A549 (cell line): ENCODE results near the gene CD37. TPM values are rescaled to one million over a fixed set of nuclear protein-coding genes. Genes with fewer than 3 reads are reported as not detected.

Experiments
- ATAC-seq, 2 experiments: fragments of 200-7000 bp in 1 of 2; fragments of >200 bp in 1 of 2; cut with Nextera tagmentation in 1 of 2; cut with Tn5 transposase in 1 of 2; 3 replicates each; pipeline versions ENCODE4 v1.8.0 to v1.9.1; 2018 to 2020; ENCODE audit warnings: mild to moderate bottlenecking in 1 of 2, moderate library complexity in 1 of 2
- CTCF ChIA-PET: fragments of 300-600 bp; sonication (Branson Sonifier 250); formaldehyde crosslinking; extraction: SDS; loops from one replicate; lab custom pipeline; 2021; ENCODE audit warnings: antibody characterized with exemption, inconsistent platforms; lab: Yijun Ruan, JAX
- POLR2A ChIA-PET: fragments of 350-600 bp; formaldehyde crosslinking; extraction: SDS; loops from one replicate; lab custom pipeline; 2021; ENCODE audit warnings: antibody characterized with exemption, inconsistent platforms; lab: Yijun Ruan, JAX
- DNase-seq, 2 experiments: peaks; one replicate each; pipeline versions ENCODE4 v3.0.0 to v3.0.0-alpha.2; 2011 to 2016; ENCODE audit warnings: low read depth in 1 of 2, low spot score in 1 of 2
- FAIRE-seq: peaks from 2 replicates; lab custom pipeline; 2011; peaks lifted over from hg19 to GRCh38; lab: Jason Lieb, UNC
- H3K27ac ChIP-seq, 2 experiments: fragments of >200 bp; sonication (Bioruptor Twin); formaldehyde crosslinking; 3 replicates each; pipeline ENCODE4 v1.5.1; 2016 to 2017
- H3K4me1 ChIP-seq: fragments of >200 bp; sonication (Bioruptor Twin); formaldehyde crosslinking; 3 replicates; pipeline ENCODE4 v1.6.1; 2016
- H3K4me2 ChIP-seq: fragments of >200 bp; sonication (Bioruptor Twin); formaldehyde crosslinking; 3 replicates; pipeline ENCODE4 v1.6.1; 2016
- H3K4me3 ChIP-seq: fragments of >200 bp; sonication (Bioruptor Twin); formaldehyde crosslinking; 3 replicates; pipeline ENCODE4 v1.5.1; 2016
- H3K9me3 ChIP-seq: fragments of >200 bp; sonication (Bioruptor Twin); formaldehyde crosslinking; 3 replicates; pipeline ENCODE4 v1.6.1; 2016
- RARB ChIP-seq: fragments of 250-450 bp; sonication (Bioruptor Pico); IDR thresholded peaks from 2 replicates; pipeline ENCODE4 v1.8.0; 2021; ENCODE audit warnings: mild to moderate bottlenecking, moderate library complexity
- whole genome bisulfite sequencing: methylation state at CpG from one replicate; pipeline ENCODE4 v1.1.6; 2017; ENCODE audit errors: missing lambda C conversion rate; 5-methylcytosine and 5-hydroxymethylcytosine counted together
- polyA plus RNA-seq, 4 experiments: library from polyadenylated mRNA; depleted of rRNA in 3 of 4; stranded (reverse); fragments of >200 nt; fragmentation: RNase III in 1 of 4; extraction: RNeasy Plus Mini Kit Qiagen cat#74134 plus additional on column Dnase treatment in 1 of 4; gene quantifications; 2 replicates in 3 of 4; 3 replicates in 1 of 4; pipeline ENCODE4 v1.2.3, GENCODE V29; 2011 to 2017
- small RNA-seq, 6 experiments: library from RNA; depleted of rRNA; stranded (forward); fragments of <200 nt; gene quantifications; one replicate each; pipeline ENCODE3, GENCODE V24; 2012

CD37 gene
- polyA plus RNA-seq, 2 of the 4 experiments (the other 2 are of a cell fraction), result 0.13 TPM; not detected in 1

- FAIRE-seq, result no peak
- Histone ChIP-seq H3K27ac (no peak overlapping the region), H3K9me3 (no peaks in the 10 kb centered on the region), H3K4me2 (no peak overlapping the region), H3K4me1 (0 out of 3 replicates have a peak, but pooled peaks cover 3% of the 10 kb centered on the region), H3K4me3 (no peak overlapping the region)
- no peak for DNase-seq
- no peak for ATAC-seq
- no peak for TF ChIP-seq RARB (CRISPR knock-in tag)
- POLR2A ChIA-PET, result no interaction called here
- CTCF ChIA-PET, result interaction anchor here (1.2 to 10.9 kb wide), 8 partner anchors 11 to 594 kb away, joined by 3 to 244 read pairs (median 63); partner anchors contain the start of genes ALDH16A1, GFY, PIH1D1 and PTH2
- WGBS, result 85% methylated on average over 10 of the region's 20 CpGs
These were observed 54.2 kb downstream of the CD37 start for GRCh38 chr19:49389406-49389805.

Small RNAs within 50 kb of the gene (small RNA-seq; reads per million reads assigned to genes)
- 0 reads per million in 6 experiments for gene MIR4324

Other genes with a start within 250 kb of the CD37 start
- gene SNRNP70, start 250.0 kb upstream of the CD37 start, polyA plus RNA-seq (2011; rRNA removed), result 214 and 220 TPM in 2 replicates
- gene SNRNP70, start 250.0 kb upstream of the CD37 start, polyA plus RNA-seq (2017; fragmentation: RNase III; extraction: RNeasy Plus Mini Kit Qiagen cat#74134 plus additional on column Dnase treatment), result 338 to 350 TPM (median 342 TPM) in 3 replicates
- 4.6 and 5.4 TPM in 2 replicates for gene LIN7B, start 221.0 kb upstream of the CD37 start, polyA plus RNA-seq (2011; rRNA removed)
- gene LIN7B, start 221.0 kb upstream of the CD37 start, polyA plus RNA-seq (2017; fragmentation: RNase III; extraction: RNeasy Plus Mini Kit Qiagen cat#74134 plus additional on column Dnase treatment), result 7.1 to 8.3 TPM (median 8.0 TPM) in 3 replicates
- 1.4 and 1.8 TPM in 2 replicates for gene C19orf73, start 216.3 kb upstream of the CD37 start, polyA plus RNA-seq (2011; rRNA removed)
- 1.7 to 2.2 TPM (median 1.7 TPM) in 3 replicates for gene C19orf73, start 216.3 kb upstream of the CD37 start, polyA plus RNA-seq (2017; fragmentation: RNase III; extraction: RNeasy Plus Mini Kit Qiagen cat#74134 plus additional on column Dnase treatment)
- gene PPFIA3, start 215.9 kb upstream of the CD37 start, polyA plus RNA-seq (2011; rRNA removed), result 2.5 and 3.2 TPM in 2 replicates
- gene PPFIA3, start 215.9 kb upstream of the CD37 start, polyA plus RNA-seq (2017; fragmentation: RNase III; extraction: RNeasy Plus Mini Kit Qiagen cat#74134 plus additional on column Dnase treatment), result 6.5 to 8.0 TPM (median 7.3 TPM) in 3 replicates
- gene HRC, start 180.0 kb upstream of the CD37 start, polyA plus RNA-seq (2011; rRNA removed), result 0.04 TPM in 1 of 2 replicates, not detected in the other
- 0.04 to 0.05 TPM in 2 of 3 replicates, not detected in the other for gene HRC, start 180.0 kb upstream of the CD37 start, polyA plus RNA-seq (2017; fragmentation: RNase III; extraction: RNeasy Plus Mini Kit Qiagen cat#74134 plus additional on column Dnase treatment)
- gene TRPM4, start 177.6 kb upstream of the CD37 start, polyA plus RNA-seq (2011; rRNA removed), result 4.7 and 4.9 TPM in 2 replicates
- gene TRPM4, start 177.6 kb upstream of the CD37 start, polyA plus RNA-seq (2017; fragmentation: RNase III; extraction: RNeasy Plus Mini Kit Qiagen cat#74134 plus additional on column Dnase treatment), result 8.4 to 9.4 TPM (median 9.1 TPM) in 3 replicates
- 5.9 and 8.6 TPM in 2 replicates for gene SLC6A16, start 10.2 kb upstream of the CD37 start, polyA plus RNA-seq (2011; rRNA removed)
- gene SLC6A16, start 10.2 kb upstream of the CD37 start, polyA plus RNA-seq (2017; fragmentation: RNase III; extraction: RNeasy Plus Mini Kit Qiagen cat#74134 plus additional on column Dnase treatment), result 2.4 to 3.2 TPM (median 3.2 TPM) in 3 replicates
- 15.9 and 20.3 TPM in 2 replicates for gene TEAD2, start 27.0 kb downstream of the CD37 start, polyA plus RNA-seq (2011; rRNA removed)
- gene TEAD2, start 27.0 kb downstream of the CD37 start, polyA plus RNA-seq (2017; fragmentation: RNase III; extraction: RNeasy Plus Mini Kit Qiagen cat#74134 plus additional on column Dnase treatment), result 19.0 to 26.3 TPM (median 25.3 TPM) in 3 replicates
- gene DKKL1, start 28.5 kb downstream of the CD37 start, polyA plus RNA-seq (2011; rRNA removed), result 0.53 and 0.91 TPM in 2 replicates
- 0.26 to 0.68 TPM (median 0.37 TPM) in 3 replicates for gene DKKL1, start 28.5 kb downstream of the CD37 start, polyA plus RNA-seq (2017; fragmentation: RNase III; extraction: RNeasy Plus Mini Kit Qiagen cat#74134 plus additional on column Dnase treatment)
- 0.08 TPM in 2 replicates for gene KASH5, start 52.8 kb downstream of the CD37 start, polyA plus RNA-seq (2011; rRNA removed)
- 0.17 TPM in 1 of 3 replicates, not detected in the others for gene KASH5, start 52.8 kb downstream of the CD37 start, polyA plus RNA-seq (2017; fragmentation: RNase III; extraction: RNeasy Plus Mini Kit Qiagen cat#74134 plus additional on column Dnase treatment)
- not detected in 2 replicates for gene PTH2, start 88.0 kb downstream of the CD37 start, polyA plus RNA-seq (2011; rRNA removed)
- not detected in 3 replicates for gene PTH2, start 88.0 kb downstream of the CD37 start, polyA plus RNA-seq (2017; fragmentation: RNase III; extraction: RNeasy Plus Mini Kit Qiagen cat#74134 plus additional on column Dnase treatment)
- 0.06 TPM in 1 of 2 replicates, not detected in the other for gene GFY, start 90.0 kb downstream of the CD37 start, polyA plus RNA-seq (2011; rRNA removed)
- 0.16 to 0.18 TPM in 2 of 3 replicates, not detected in the other for gene GFY, start 90.0 kb downstream of the CD37 start, polyA plus RNA-seq (2017; fragmentation: RNase III; extraction: RNeasy Plus Mini Kit Qiagen cat#74134 plus additional on column Dnase treatment)
- gene SLC17A7, start 106.1 kb downstream of the CD37 start, polyA plus RNA-seq (2011; rRNA removed), result 0.48 and 0.50 TPM in 2 replicates
- gene SLC17A7, start 106.1 kb downstream of the CD37 start, polyA plus RNA-seq (2017; fragmentation: RNase III; extraction: RNeasy Plus Mini Kit Qiagen cat#74134 plus additional on column Dnase treatment), result 0.35 to 0.44 TPM (median 0.39 TPM) in 3 replicates
- gene PIH1D1, start 116.4 kb downstream of the CD37 start, polyA plus RNA-seq (2011; rRNA removed), result 74.1 and 89.7 TPM in 2 replicates
- 96.8 to 114 TPM (median 113 TPM) in 3 replicates for gene PIH1D1, start 116.4 kb downstream of the CD37 start, polyA plus RNA-seq (2017; fragmentation: RNase III; extraction: RNeasy Plus Mini Kit Qiagen cat#74134 plus additional on column Dnase treatment)
- 9.7 and 10.2 TPM in 2 replicates for gene ALDH16A1, start 117.8 kb downstream of the CD37 start, polyA plus RNA-seq (2011; rRNA removed)
- gene ALDH16A1, start 117.8 kb downstream of the CD37 start, polyA plus RNA-seq (2017; fragmentation: RNase III; extraction: RNeasy Plus Mini Kit Qiagen cat#74134 plus additional on column Dnase treatment), result 19.9 to 23.0 TPM (median 23.0 TPM) in 3 replicates
- 0.42 and 0.58 TPM in 2 replicates for gene FLT3LG, start 138.8 kb downstream of the CD37 start, polyA plus RNA-seq (2011; rRNA removed)
- 0.99 to 1.2 TPM (median 1.0 TPM) in 3 replicates for gene FLT3LG, start 138.8 kb downstream of the CD37 start, polyA plus RNA-seq (2017; fragmentation: RNase III; extraction: RNeasy Plus Mini Kit Qiagen cat#74134 plus additional on column Dnase treatment)
- 5,391 and 5,410 TPM in 2 replicates for gene RPL13A, start 152.2 kb downstream of the CD37 start, polyA plus RNA-seq (2011; rRNA removed)
- 3,383 to 3,595 TPM (median 3,438 TPM) in 3 replicates for gene RPL13A, start 152.2 kb downstream of the CD37 start, polyA plus RNA-seq (2017; fragmentation: RNase III; extraction: RNeasy Plus Mini Kit Qiagen cat#74134 plus additional on column Dnase treatment)
- 2,624 and 3,014 TPM in 2 replicates for gene RPS11, start 161.0 kb downstream of the CD37 start, polyA plus RNA-seq (2011; rRNA removed)
- 3,721 to 3,877 TPM (median 3,793 TPM) in 3 replicates for gene RPS11, start 161.0 kb downstream of the CD37 start, polyA plus RNA-seq (2017; fragmentation: RNase III; extraction: RNeasy Plus Mini Kit Qiagen cat#74134 plus additional on column Dnase treatment)
- 25.7 and 32.0 TPM in 2 replicates for gene FCGRT, start 177.3 kb downstream of the CD37 start, polyA plus RNA-seq (2011; rRNA removed)
- gene FCGRT, start 177.3 kb downstream of the CD37 start, polyA plus RNA-seq (2017; fragmentation: RNase III; extraction: RNeasy Plus Mini Kit Qiagen cat#74134 plus additional on column Dnase treatment), result 20.0 to 28.4 TPM (median 28.4 TPM) in 3 replicates
- 0.31 and 0.41 TPM in 2 replicates for gene RCN3, start 192.6 kb downstream of the CD37 start, polyA plus RNA-seq (2011; rRNA removed)
- gene RCN3, start 192.6 kb downstream of the CD37 start, polyA plus RNA-seq (2017; fragmentation: RNase III; extraction: RNeasy Plus Mini Kit Qiagen cat#74134 plus additional on column Dnase treatment), result 1.6 to 2.1 TPM (median 1.8 TPM) in 3 replicates
- 49.0 and 52.5 TPM in 2 replicates for gene NOSIP, start 245.2 kb downstream of the CD37 start, polyA plus RNA-seq (2011; rRNA removed)
- 98.0 to 105 TPM (median 101 TPM) in 3 replicates for gene NOSIP, start 245.2 kb downstream of the CD37 start, polyA plus RNA-seq (2017; fragmentation: RNase III; extraction: RNeasy Plus Mini Kit Qiagen cat#74134 plus additional on column Dnase treatment)
- gene PRRG2, start 245.9 kb downstream of the CD37 start, polyA plus RNA-seq (2011; rRNA removed), result 0.53 and 0.82 TPM in 2 replicates
- 0.68 to 1.1 TPM (median 1.0 TPM) in 3 replicates for gene PRRG2, start 245.9 kb downstream of the CD37 start, polyA plus RNA-seq (2017; fragmentation: RNase III; extraction: RNeasy Plus Mini Kit Qiagen cat#74134 plus additional on column Dnase treatment)